Measurements from ENCODE around the gene SDCCAG8.
"Not testable (repeated sequence)": the region's sequence is repeated elsewhere in the genome, so short reads cannot be mapped to it uniquely, and the experiment has no call there.

Gene SDCCAG8

GRCh38 chr1:243323491-243323890 is 67.7 kb downstream of the SDCCAG8 start:
- Mint-ChIP-seq H3K27ac (no peak overlapping the region), H3K4me3 (no peak overlapping the region), H3K9me3 (no peaks in the 10 kb centered on the region), H3K36me3 (peaks cover 19% of the 10 kb centered on the region), H3K4me1 (no peaks in the 10 kb centered on the region), H3K27me3 (no peaks in the 10 kb centered on the region)
- ATAC-seq = no peak

GRCh38 chr1:243325305-243325890 is 69.6 kb downstream of the SDCCAG8 start:
- H3K4me3 Mint-ChIP-seq = no peak overlapping the region
- peaks cover 7% of the 10 kb centered on the region for H3K36me3 Mint-ChIP-seq
- no peaks in the 10 kb centered on the region for H3K9me3 Mint-ChIP-seq
- no peak overlapping the region for H3K27ac Mint-ChIP-seq
- no peak for ATAC-seq
- H3K27me3 Mint-ChIP-seq = no peaks in the 10 kb centered on the region
- H3K4me1 Mint-ChIP-seq = no peaks in the 10 kb centered on the region

GRCh38 chr1:243332440-243332839 is 76.6 kb downstream of the SDCCAG8 start:
- no peak for ATAC-seq
- no peak overlapping the region for H3K27ac Mint-ChIP-seq
- H3K9me3 Mint-ChIP-seq = no peaks in the 10 kb centered on the region
- H3K4me1 Mint-ChIP-seq = peaks cover 6% of the 10 kb centered on the region
- H3K4me3 Mint-ChIP-seq = no peak overlapping the region
- H3K27me3 Mint-ChIP-seq = no peaks in the 10 kb centered on the region
- peaks cover 58% of the 10 kb centered on the region for H3K36me3 Mint-ChIP-seq

GRCh38 chr1:243335292-243335691 is 79.5 kb downstream of the SDCCAG8 start:
- no peak overlapping the region for H3K27ac Mint-ChIP-seq
- no peaks in the 10 kb centered on the region for H3K9me3 Mint-ChIP-seq
- H3K4me1 Mint-ChIP-seq = peaks cover 6% of the 10 kb centered on the region
- peaks cover 68% of the 10 kb centered on the region for H3K36me3 Mint-ChIP-seq
- H3K4me3 Mint-ChIP-seq = no peak overlapping the region
- H3K27me3 Mint-ChIP-seq = no peaks in the 10 kb centered on the region
- no peak for ATAC-seq

- no peak overlapping the region for H3K4me3 Mint-ChIP-seq
- no peaks in the 10 kb centered on the region for H3K9me3 Mint-ChIP-seq
- peaks cover 68% of the 10 kb centered on the region for H3K36me3 Mint-ChIP-seq
- no peak for ATAC-seq
- H3K4me1 Mint-ChIP-seq = peaks cover 6% of the 10 kb centered on the region
- no peak overlapping the region for H3K27ac Mint-ChIP-seq
- H3K27me3 Mint-ChIP-seq = no peaks in the 10 kb centered on the region
These were observed 80.3 kb downstream of the SDCCAG8 start for GRCh38 chr1:243336163-243336562.

GRCh38 chr1:243338848-243339247 is 83.0 kb downstream of the SDCCAG8 start:
- H3K27me3 Mint-ChIP-seq, H3K4me3 Mint-ChIP-seq, H3K9me3 Mint-ChIP-seq, H3K27ac Mint-ChIP-seq, ATAC-seq, H3K4me1 Mint-ChIP-seq: not testable (repeated sequence)
- peaks cover 49% of the 10 kb centered on the region for H3K36me3 Mint-ChIP-seq

GRCh38 chr1:243341074-243341473 is 85.2 kb downstream of the SDCCAG8 start:
- H3K4me3 Mint-ChIP-seq = no peak overlapping the region
- H3K9me3 Mint-ChIP-seq = no peaks in the 10 kb centered on the region
- peaks cover 5% of the 10 kb centered on the region for H3K4me1 Mint-ChIP-seq
- H3K27me3 Mint-ChIP-seq = no peaks in the 10 kb centered on the region
- H3K36me3 Mint-ChIP-seq = peaks cover 31% of the 10 kb centered on the region
- ATAC-seq = no peak
- H3K27ac Mint-ChIP-seq = no peak overlapping the region

- Mint-ChIP-seq H3K27me3 (no peaks in the 10 kb centered on the region), H3K9me3 (no peaks in the 10 kb centered on the region), H3K27ac (no peak overlapping the region), H3K4me3 (no peak overlapping the region), H3K4me1 (no peaks in the 10 kb centered on the region), H3K36me3 (peaks cover 33% of the 10 kb centered on the region)
- ATAC-seq = no peak
These were observed 88.4 kb downstream of the SDCCAG8 start for GRCh38 chr1:243343970-243344937.

GRCh38 chr1:243345205-243345604 is 89.4 kb downstream of the SDCCAG8 start:
- Mint-ChIP-seq H3K4me3 (no peak overlapping the region), H3K27ac (no peak overlapping the region), H3K27me3 (no peaks in the 10 kb centered on the region), H3K4me1 (no peaks in the 10 kb centered on the region), H3K9me3 (no peaks in the 10 kb centered on the region), H3K36me3 (peaks cover 36% of the 10 kb centered on the region)
- ATAC-seq = no peak

- Mint-ChIP-seq H3K27me3 (no peaks in the 10 kb centered on the region), H3K27ac (no peak overlapping the region), H3K36me3 (peaks cover 34% of the 10 kb centered on the region), H3K9me3 (no peaks in the 10 kb centered on the region), H3K4me1 (no peaks in the 10 kb centered on the region), H3K4me3 (no peak overlapping the region)
- ATAC-seq = no peak
These were observed 90.2 kb downstream of the SDCCAG8 start for GRCh38 chr1:243346016-243346415.

GRCh38 chr1:243346468-243346867 is 90.6 kb downstream of the SDCCAG8 start:
- Mint-ChIP-seq H3K9me3 (no peaks in the 10 kb centered on the region), H3K4me1 (no peaks in the 10 kb centered on the region), H3K36me3 (peaks cover 36% of the 10 kb centered on the region), H3K4me3 (no peak overlapping the region), H3K27me3 (no peaks in the 10 kb centered on the region), H3K27ac (no peak overlapping the region)
- no peak for ATAC-seq

- no peak overlapping the region for H3K4me3 Mint-ChIP-seq
- no peaks in the 10 kb centered on the region for H3K27me3 Mint-ChIP-seq
- H3K36me3 Mint-ChIP-seq = peaks cover 36% of the 10 kb centered on the region
- H3K4me1 Mint-ChIP-seq = no peaks in the 10 kb centered on the region
- no peaks in the 10 kb centered on the region for H3K9me3 Mint-ChIP-seq
- no peak for ATAC-seq
- H3K27ac Mint-ChIP-seq = no peak overlapping the region
These were observed 92.5 kb downstream of the SDCCAG8 start for GRCh38 chr1:243348331-243348730.

- ATAC-seq = no peak
- H3K9me3 Mint-ChIP-seq = no peaks in the 10 kb centered on the region
- peaks cover 32% of the 10 kb centered on the region for H3K36me3 Mint-ChIP-seq
- peaks cover under 1% of the 10 kb centered on the region for H3K4me1 Mint-ChIP-seq
- no peak overlapping the region for H3K4me3 Mint-ChIP-seq
- H3K27me3 Mint-ChIP-seq = no peaks in the 10 kb centered on the region
- no peak overlapping the region for H3K27ac Mint-ChIP-seq
These were observed 93.3 kb downstream of the SDCCAG8 start for GRCh38 chr1:243349128-243349527.

GRCh38 chr1:243351337-243351736 is 95.5 kb downstream of the SDCCAG8 start:
- no peak for ATAC-seq
- Mint-ChIP-seq H3K27ac (no peak overlapping the region), H3K4me3 (no peak overlapping the region), H3K4me1 (peaks cover 8% of the 10 kb centered on the region), H3K27me3 (no peaks in the 10 kb centered on the region), H3K9me3 (no peaks in the 10 kb centered on the region), H3K36me3 (peaks cover 36% of the 10 kb centered on the region)

- no peak for ATAC-seq
- H3K4me3 Mint-ChIP-seq = no peak overlapping the region
- H3K27ac Mint-ChIP-seq = no peak overlapping the region
- H3K36me3 Mint-ChIP-seq = peaks cover 40% of the 10 kb centered on the region
- peaks cover 8% of the 10 kb centered on the region for H3K4me1 Mint-ChIP-seq
- H3K9me3 Mint-ChIP-seq = peaks cover 2% of the 10 kb centered on the region
- H3K27me3 Mint-ChIP-seq = no peaks in the 10 kb centered on the region
These were observed 98.8 kb downstream of the SDCCAG8 start for GRCh38 chr1:243354511-243355153.

Measured in stimulated activated memory B cell treated with anti-CD40 and anti-IgM and Interleukin-4, amounts not matched to agents 10 μg/mL and 1 μg/mL and 100 μg/mL, for 72 hours (primary cell).